Measurements from ENCODE around the gene THRB.
A peak's percentile ranks its signal among the peaks of the same experiment; 100 is the strongest.

The THRB gene

GRCh38 chr3:24502690-24503089 lies 8.0 kb upstream of the THRB start:
- Mint-ChIP-seq H3K4me1 (no peaks in the 10 kb centered on the region), H3K9me3 (peaks cover 4% of the 10 kb centered on the region), H3K27ac (no peak overlapping the region), H3K36me3 (no peaks in the 10 kb centered on the region), H3K4me3 (no peak overlapping the region)
- ATAC-seq (no peak), DNase-seq (ENCODE audit: low spot score in 2 of 2) (no peak)

GRCh38 chr3:24500806-24501205 lies 6.2 kb upstream of the THRB start:
- no peak overlapping the region for H3K4me3 Mint-ChIP-seq
- H3K4me1 Mint-ChIP-seq = no peaks in the 10 kb centered on the region
- H3K36me3 Mint-ChIP-seq = no peaks in the 10 kb centered on the region
- H3K9me3 Mint-ChIP-seq = no peaks in the 10 kb centered on the region
- H3K27ac Mint-ChIP-seq = no peak overlapping the region
- no peak for DNase-seq (ENCODE audit: low spot score in 2 of 2)
- ATAC-seq = no peak

- ATAC-seq = no peak
- H3K27ac Mint-ChIP-seq = no peak overlapping the region
- no peak for DNase-seq (ENCODE audit: low spot score in 2 of 2)
- H3K9me3 Mint-ChIP-seq = no peaks in the 10 kb centered on the region
- H3K4me3 Mint-ChIP-seq = no peak overlapping the region
- no peaks in the 10 kb centered on the region for H3K4me1 Mint-ChIP-seq
- H3K36me3 Mint-ChIP-seq = no peaks in the 10 kb centered on the region
Measured at GRCh38 chr3:24499991-24500390, 5.3 kb upstream of the THRB start.

- ATAC-seq = no peak
- H3K27ac Mint-ChIP-seq = no peak overlapping the region
- no peaks in the 10 kb centered on the region for H3K9me3 Mint-ChIP-seq
- no peak for DNase-seq (ENCODE audit: low spot score in 2 of 2)
- H3K4me1 Mint-ChIP-seq = no peaks in the 10 kb centered on the region
- H3K4me3 Mint-ChIP-seq = no peak overlapping the region
- no peaks in the 10 kb centered on the region for H3K36me3 Mint-ChIP-seq
Measured at GRCh38 chr3:24498796-24499195, 4.1 kb upstream of the THRB start.

- peak; percentile 42 for ATAC-seq
- Mint-ChIP-seq H3K36me3 (no peaks in the 10 kb centered on the region), H3K4me1 (no peaks in the 10 kb centered on the region), H3K27ac (no peak overlapping the region), H3K9me3 (no peaks in the 10 kb centered on the region), H3K4me3 (no peak overlapping the region)
- DNase-seq (ENCODE audit: low spot score in 2 of 2) = no peak
Measured at GRCh38 chr3:24498391-24498790, 3.7 kb upstream of the THRB start.

GRCh38 chr3:24497942-24498341 lies 3.3 kb upstream of the THRB start:
- ATAC-seq = no peak
- no peak overlapping the region for H3K27ac Mint-ChIP-seq
- no peaks in the 10 kb centered on the region for H3K36me3 Mint-ChIP-seq
- no peaks in the 10 kb centered on the region for H3K4me1 Mint-ChIP-seq
- H3K9me3 Mint-ChIP-seq = no peaks in the 10 kb centered on the region
- no peak overlapping the region for H3K4me3 Mint-ChIP-seq
- no peak for DNase-seq (ENCODE audit: low spot score in 2 of 2)

GRCh38 chr3:24496529-24497482 lies 2.2 kb upstream of the THRB start:
- H3K27ac Mint-ChIP-seq = no peak overlapping the region
- H3K4me3 Mint-ChIP-seq = no peak overlapping the region
- H3K36me3 Mint-ChIP-seq = no peaks in the 10 kb centered on the region
- ATAC-seq = no peak
- no peak for DNase-seq (ENCODE audit: low spot score in 2 of 2)
- no peaks in the 10 kb centered on the region for H3K9me3 Mint-ChIP-seq
- H3K4me1 Mint-ChIP-seq = no peaks in the 10 kb centered on the region

- DNase-seq (ENCODE audit: low spot score in 2 of 2) (no peak), ATAC-seq (no peak)
- Mint-ChIP-seq H3K4me3 (no peak overlapping the region), H3K27ac (no peak overlapping the region), H3K36me3 (no peaks in the 10 kb centered on the region), H3K4me1 (no peaks in the 10 kb centered on the region), H3K9me3 (no peaks in the 10 kb centered on the region)
Measured at GRCh38 chr3:24495326-24495994, 810 bp upstream of the THRB start.

- DNase-seq (ENCODE audit: low spot score in 2 of 2) (no peak), ATAC-seq (no peak)
- Mint-ChIP-seq H3K4me3 (no peak overlapping the region), H3K4me1 (no peaks in the 10 kb centered on the region), H3K27ac (no peak overlapping the region), H3K36me3 (no peaks in the 10 kb centered on the region), H3K9me3 (no peaks in the 10 kb centered on the region)
Measured at GRCh38 chr3:24493746-24494617, 668 bp downstream of the THRB start.

- Mint-ChIP-seq H3K36me3 (no peaks in the 10 kb centered on the region), H3K4me3 (no peak overlapping the region), H3K4me1 (no peaks in the 10 kb centered on the region), H3K9me3 (no peaks in the 10 kb centered on the region), H3K27ac (no peak overlapping the region)
- DNase-seq (ENCODE audit: low spot score in 2 of 2) = no peak
- no peak for ATAC-seq
Measured at GRCh38 chr3:24492971-24493551, 1.6 kb downstream of the THRB start.

GRCh38 chr3:24490151-24490550 lies 4.5 kb downstream of the THRB start:
- no peak overlapping the region for H3K4me3 Mint-ChIP-seq
- ATAC-seq (no peak), DNase-seq (ENCODE audit: low spot score in 2 of 2) (no peak)
- H3K9me3 Mint-ChIP-seq = no peaks in the 10 kb centered on the region
- no peaks in the 10 kb centered on the region for H3K4me1 Mint-ChIP-seq
- H3K36me3 Mint-ChIP-seq = no peaks in the 10 kb centered on the region
- no peak overlapping the region for H3K27ac Mint-ChIP-seq

GRCh38 chr3:24487325-24488262 lies 7.1 kb downstream of the THRB start:
- Mint-ChIP-seq H3K4me1 (no peaks in the 10 kb centered on the region), H3K9me3 (no peaks in the 10 kb centered on the region), H3K4me3 (no peak overlapping the region), H3K36me3 (no peaks in the 10 kb centered on the region), H3K27ac (no peak overlapping the region)
- ATAC-seq (no peak), DNase-seq (ENCODE audit: low spot score in 2 of 2) (no peak)

- DNase-seq (ENCODE audit: low spot score in 2 of 2) = no peak
- Mint-ChIP-seq H3K9me3 (no peaks in the 10 kb centered on the region), H3K4me1 (no peaks in the 10 kb centered on the region), H3K36me3 (no peaks in the 10 kb centered on the region), H3K27ac (no peak overlapping the region), H3K4me3 (no peak overlapping the region)
- ATAC-seq = no peak
Measured at GRCh38 chr3:24485511-24485910, 9.1 kb downstream of the THRB start.

- Mint-ChIP-seq H3K27ac (no peak overlapping the region), H3K4me3 (no peak overlapping the region), H3K36me3 (no peaks in the 10 kb centered on the region), H3K4me1 (no peaks in the 10 kb centered on the region), H3K9me3 (no peaks in the 10 kb centered on the region)
- DNase-seq (ENCODE audit: low spot score in 2 of 2) (no peak), ATAC-seq (no peak)
Measured at GRCh38 chr3:24483873-24484272, 10.8 kb downstream of the THRB start.

Measured in stimulated activated effector memory CD8-positive, alpha-beta T cell treated with anti-CD3 and anti-CD28 coated beads, Interleukin-12 subunit alpha, Interleukin-12 subunit beta, amount 100 ng/mL, for 72 hours (primary cell).